RWPE1 (cell line): ENCODE measurements around the gene EHD4.

Source experiments
- CTCF ChIA-PET: fragments of 350-600 bp; sonication (Branson Sonifier 250); formaldehyde crosslinking; extraction: SDS; loops from one replicate; lab custom pipeline; 2021; lab: Yijun Ruan, JAX
- POLR2A ChIA-PET: fragments of 400-600 bp; formaldehyde crosslinking; extraction: SDS; loops from one replicate; lab custom pipeline; 2020; ENCODE audit warnings: antibody characterized with exemption; ENCODE audit not compliant: low non-redundant PET; lab: Yijun Ruan, JAX
- DNase-seq: peaks from one replicate; pipeline ENCODE4 v3.0.0; 2012; ENCODE audit warnings: low spot score
- H3K27ac ChIP-seq: fragments of 450-650 bp; 2 replicates; pipeline ENCODE4 v1.5.1; 2017
- CTCF ChIP-seq: fragments of 450-650 bp; conservative IDR thresholded peaks from 2 replicates; pipeline ENCODE4 v1.5.1; 2017; ENCODE audit warnings: low read depth, mild to moderate bottlenecking

EHD4 gene

GRCh38 chr15:41887161-41887560 lies 85.2 kb downstream of the EHD4 start:
- TF ChIP-seq CTCF: no peak
- CTCF ChIA-PET: no interaction called here
- no peak overlapping the region for H3K27ac ChIP-seq
- no peak for DNase-seq
- POLR2A ChIA-PET: no interaction called here

GRCh38 chr15:41886741-41887140 lies 85.6 kb downstream of the EHD4 start:
- CTCF ChIA-PET: interaction anchor here (0.9 kb wide), 1 partner anchor 11 kb away, joined by 5 read pairs; no protein-coding TSS in a partner anchor
- POLR2A ChIA-PET: no interaction called here
- H3K27ac ChIP-seq: no peak overlapping the region
- DNase-seq: no peak
- no peak for TF ChIP-seq CTCF

GRCh38 chr15:41885841-41886240 lies 86.5 kb downstream of the EHD4 start:
- H3K27ac ChIP-seq: peak overlapping the region; percentile 9
- no peak for TF ChIP-seq CTCF
- DNase-seq: no peak
- ChIA-PET CTCF (interaction anchor here (0.7 to 1.0 kb wide), 4 partner anchors 10 to 98 kb away, joined by 3 to 5 read pairs (median 3); no protein-coding TSS in a partner anchor), POLR2A (interaction anchor here (0.6 kb wide), 1 partner anchor 58 kb away, joined by 3 read pairs; no protein-coding TSS in a partner anchor)

GRCh38 chr15:41885321-41885720 lies 87.0 kb downstream of the EHD4 start:
- no peak for TF ChIP-seq CTCF
- peak overlapping the region; percentile 9 for H3K27ac ChIP-seq
- ChIA-PET POLR2A (interaction anchor here (0.6 kb wide), 1 partner anchor 58 kb away, joined by 3 read pairs; no protein-coding TSS in a partner anchor), CTCF (interaction anchor here (1.0 kb wide), 1 partner anchor 20 kb away, joined by 3 read pairs; no protein-coding TSS in a partner anchor)
- no peak for DNase-seq

GRCh38 chr15:41884458-41884857 lies 87.9 kb downstream of the EHD4 start:
- ChIA-PET CTCF (no interaction called here), POLR2A (no interaction called here)
- no peak for TF ChIP-seq CTCF
- no peak overlapping the region for H3K27ac ChIP-seq
- DNase-seq: no peak

GRCh38 chr15:41883484-41883825 lies 88.9 kb downstream of the EHD4 start:
- peak overlapping the region; percentile 34 for H3K27ac ChIP-seq
- DNase-seq: no peak
- TF ChIP-seq CTCF: no peak
- POLR2A ChIA-PET: no interaction called here
- CTCF ChIA-PET: interaction anchor here (0.6 kb wide), 1 partner anchor 1273 kb away, joined by 4 read pairs; no protein-coding TSS in a partner anchor
